Measurements from ENCODE around the gene CCDC82.
A peak's percentile ranks its signal among the peaks of the same experiment; 100 is the strongest.

DNA sequence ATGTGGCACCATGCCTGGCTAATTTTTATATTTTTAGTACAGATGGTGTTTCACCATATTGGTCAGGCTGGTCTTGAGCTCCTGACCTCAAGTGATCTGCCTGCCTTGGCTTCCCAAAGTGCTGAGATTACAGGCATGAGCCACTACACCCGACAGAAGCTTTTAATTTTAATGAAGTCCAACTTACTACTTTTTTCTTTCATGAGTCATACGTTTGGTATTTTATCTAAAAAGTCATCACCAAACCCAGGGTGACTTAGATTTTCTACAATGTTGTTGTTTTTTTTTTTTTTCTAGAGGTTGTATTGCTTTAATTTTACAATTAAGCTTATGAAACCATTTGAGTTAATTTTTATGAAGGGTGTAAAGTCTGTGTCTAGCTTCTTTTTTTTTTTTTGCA lies 35.0 kb upstream of the CCDC82 start:
- TF ChIP-seq FOXM1 (IDR thresholded peaks at IDR 0.05; ENCODE audit: borderline replicate concordance) (no peak), BHLHE40 (IDR thresholded peaks at IDR 0.05; ENCODE audit: borderline replicate concordance) (no peak), HDGF (IDR thresholded peaks at IDR 0.05; ENCODE audit: borderline replicate concordance) (no peak), SUZ12 (IDR thresholded peaks at IDR 0.05) (no peak), FOXA1 (IDR thresholded peaks at IDR 0.05) (no peak), SP1 (IDR thresholded peaks at IDR 0.05) (no peak), FOXK2 (IDR thresholded peaks at IDR 0.05) (no peak), ELF4 (IDR thresholded peaks at IDR 0.05) (no peak), TARDBP (IDR thresholded peaks at IDR 0.05) (no peak), ZNF384 (IDR thresholded peaks at IDR 0.05) (peak; percentile 14; the same call in 1 of the 2 replicates), NFRKB (IDR thresholded peaks at IDR 0.05) (no peak)
- TF ChIP-seq, protein P1, sequence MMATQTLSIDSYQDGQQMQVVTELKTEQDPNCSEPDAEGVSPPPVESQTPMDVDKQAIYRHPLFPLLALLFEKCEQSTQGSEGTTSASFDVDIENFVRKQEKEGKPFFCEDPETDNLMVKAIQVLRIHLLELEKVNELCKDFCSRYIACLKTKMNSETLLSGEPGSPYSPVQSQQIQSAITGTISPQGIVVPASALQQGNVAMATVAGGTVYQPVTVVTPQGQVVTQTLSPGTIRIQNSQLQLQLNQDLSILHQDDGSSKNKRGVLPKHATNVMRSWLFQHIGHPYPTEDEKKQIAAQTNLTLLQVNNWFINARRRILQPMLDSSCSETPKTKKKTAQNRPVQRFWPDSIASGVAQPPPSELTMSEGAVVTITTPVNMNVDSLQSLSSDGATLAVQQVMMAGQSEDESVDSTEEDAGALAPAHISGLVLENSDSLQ (IDR thresholded peaks at IDR 0.05) = no peak

All from HEK293T (cell line).